BJ (cell line): ENCODE results near the gene XXYLT1. TPM values are rescaled to one million over a fixed set of nuclear protein-coding genes. Genes with fewer than 3 reads are reported as not detected.
"Not testable (repeated sequence)": the region's sequence is repeated elsewhere in the genome, so short reads cannot be mapped to it uniquely, and the experiment has no call there.

ENCODE experiments used
- CTCF ChIA-PET: fragments of 350-600 bp; formaldehyde crosslinking; extraction: SDS; loops from one replicate; lab custom pipeline; 2021; ENCODE audit warnings: antibody characterized with exemption, inconsistent platforms; lab: Yijun Ruan, JAX
- POLR2A ChIA-PET: fragments of 300-600 bp; sonication (Branson Sonifier 250); formaldehyde crosslinking; extraction: SDS; loops from one replicate; lab custom pipeline; 2021; ENCODE audit warnings: antibody characterized with exemption; lab: Charles Lee
- DNase-seq: peaks from one replicate; pipeline ENCODE4 v3.0.0-alpha.2; 2011; ENCODE audit warnings: low read depth
- H3K27me3 ChIP-seq: 2 replicates; pipeline ENCODE4 v1.6.0; 2011; ENCODE audit warnings: low read length; ENCODE audit not compliant: control insufficient read depth, insufficient read depth
- H3K36me3 ChIP-seq: 2 replicates; pipeline ENCODE4 v1.5.1; 2011; ENCODE audit warnings: low read length; ENCODE audit not compliant: control insufficient read depth, insufficient read depth
- H3K4me3 ChIP-seq: 2 replicates; pipeline ENCODE4 v1.5.1; 2011; ENCODE audit warnings: low read depth, mild to moderate bottlenecking, control low read depth, low read length
- CTCF ChIP-seq: IDR thresholded peaks from 2 replicates; pipeline ENCODE4 v1.5.1; 2011; ENCODE audit warnings: low read depth, mild to moderate bottlenecking, control low read depth, inconsistent platforms, low read length, moderate library complexity; ENCODE audit not compliant: insufficient read depth
- polyA plus RNA-seq: library from polyadenylated mRNA; depleted of rRNA; stranded (reverse); fragments of >200 nt; gene quantifications from 2 replicates; pipeline ENCODE4 v1.2.3, GENCODE V29; 2011

The XXYLT1 gene
- polyA plus RNA-seq, 1 experiment = 33.5 TPM

GRCh38 chr3:195230244-195230643 lies 40.7 kb downstream of the XXYLT1 start:
- CTCF ChIA-PET = no interaction called here
- no peaks in the 10 kb centered on the region; the same call in 1 of the 2 replicates for H3K36me3 ChIP-seq
- H3K4me3 ChIP-seq = no peak overlapping the region
- no peaks in the 10 kb centered on the region for H3K27me3 ChIP-seq
- TF ChIP-seq CTCF = no peak
- POLR2A ChIA-PET = no interaction called here
- DNase-seq = no peak

- DNase-seq, H3K27me3 ChIP-seq, POLR2A ChIA-PET, H3K36me3 ChIP-seq, CTCF ChIA-PET, H3K4me3 ChIP-seq: not testable (repeated sequence)
Measured at GRCh38 chr3:195228886-195229285, 42.1 kb downstream of the XXYLT1 start.

GRCh38 chr3:195227871-195228270 lies 43.1 kb downstream of the XXYLT1 start:
- DNase-seq = no peak
- H3K36me3 ChIP-seq = no peaks in the 10 kb centered on the region; the same call in 1 of the 2 replicates
- H3K27me3 ChIP-seq = no peaks in the 10 kb centered on the region
- CTCF ChIA-PET = interaction anchor here (0.9 to 2.0 kb wide), 6 partner anchors 11 to 556 kb away, joined by 3 to 12 read pairs (median 5); partner anchors contain the start of gene LSG1
- no peak overlapping the region for H3K4me3 ChIP-seq
- no peak for TF ChIP-seq CTCF
- POLR2A ChIA-PET = no interaction called here

GRCh38 chr3:195226900-195227447 lies 44.0 kb downstream of the XXYLT1 start:
- H3K36me3 ChIP-seq = no peaks in the 10 kb centered on the region; the same call in 1 of the 2 replicates
- H3K27me3 ChIP-seq = no peaks in the 10 kb centered on the region
- POLR2A ChIA-PET = no interaction called here
- H3K4me3 ChIP-seq = no peak overlapping the region
- peak; percentile 44 for TF ChIP-seq CTCF
- CTCF ChIA-PET = interaction anchor here (0.9 to 2.0 kb wide), 8 partner anchors 12 to 555 kb away, joined by 3 to 12 read pairs (median 3); partner anchors contain the start of genes LSG1 and XXYLT1
- no peak for DNase-seq

GRCh38 chr3:195226445-195226844 lies 44.5 kb downstream of the XXYLT1 start:
- CTCF ChIA-PET = interaction anchor here (1.1 to 2.0 kb wide), 5 partner anchors 16 to 555 kb away, joined by 3 to 12 read pairs (median 7); partner anchors contain the start of genes LSG1 and XXYLT1
- POLR2A ChIA-PET = no interaction called here
- no peak for TF ChIP-seq CTCF

More at GRCh38 chr3:195226445-195226844, 44.5 kb downstream of the XXYLT1 start:
- no peak overlapping the region for H3K4me3 ChIP-seq
- no peak for DNase-seq
- no peaks in the 10 kb centered on the region; the same call in 1 of the 2 replicates for H3K36me3 ChIP-seq
- no peaks in the 10 kb centered on the region for H3K27me3 ChIP-seq
